Stimulated activated CD8-positive, alpha-beta memory T cell treated with anti-CD3 and anti-CD28 coated beads, Interleukin-15, amount 100 ng/mL, for 1 hour (primary cell): Measurements from ENCODE around the gene LCN12.

Experiments
- DNase-seq: peaks from one replicate; pipeline ENCODE4 v3.0.0-alpha.2; 2020; ENCODE audit warnings: low read depth

LCN12 gene

GRCh38 chr9:136951541-136952320 is at the start of gene LCN12:
Gene LCN12, plus strand, starts transcription at chr9:136952273. Its CDS starts 55 bp downstream, at chr9:136952328.
- DNase-seq = no peak

- DNase-seq = no peak
Measured at GRCh38 chr9:136903041-136903554, 49.0 kb upstream of the LCN12 start.

GRCh38 chr9:136906266-136906665 is 45.8 kb upstream of the LCN12 start:
- DNase-seq = no peak

GRCh38 chr9:136907011-136907914 is 44.8 kb upstream of the LCN12 start:
- no peak for DNase-seq

- no peak for DNase-seq
Measured at GRCh38 chr9:136910197-136910900, 41.7 kb upstream of the LCN12 start.

GRCh38 chr9:136910901-136911245 is 41.2 kb upstream of the LCN12 start:
- no peak for DNase-seq

GRCh38 chr9:136913701-136914438 is 38.2 kb upstream of the LCN12 start:
- DNase-seq = no peak

GRCh38 chr9:136915632-136916329 is 36.3 kb upstream of the LCN12 start:
- DNase-seq = no peak

- DNase-seq = no peak
Measured at GRCh38 chr9:136916330-136917184, 35.5 kb upstream of the LCN12 start.

GRCh38 chr9:136917902-136918301 is 34.2 kb upstream of the LCN12 start:
- DNase-seq = no peak

- DNase-seq = no peak
Measured at GRCh38 chr9:136920069-136920468, 32.0 kb upstream of the LCN12 start.

- no peak for DNase-seq
Measured at GRCh38 chr9:136920734-136921231, 31.3 kb upstream of the LCN12 start.

- no peak for DNase-seq
Measured at GRCh38 chr9:136921307-136921706, 30.8 kb upstream of the LCN12 start.

GRCh38 chr9:136921718-136922117 is 30.4 kb upstream of the LCN12 start:
- DNase-seq = no peak

GRCh38 chr9:136922540-136922939 is 29.5 kb upstream of the LCN12 start:
- DNase-seq = no peak

- no peak for DNase-seq
Measured at GRCh38 chr9:136923881-136924280, 28.2 kb upstream of the LCN12 start.

GRCh38 chr9:136925414-136926153 is 26.5 kb upstream of the LCN12 start:
- no peak for DNase-seq

- DNase-seq = no peak
Measured at GRCh38 chr9:136926154-136926704, 25.8 kb upstream of the LCN12 start.

- DNase-seq = no peak
Measured at GRCh38 chr9:136926749-136927148, 25.3 kb upstream of the LCN12 start.
